ENCODE data around the gene SLC2A13.

DNA sequence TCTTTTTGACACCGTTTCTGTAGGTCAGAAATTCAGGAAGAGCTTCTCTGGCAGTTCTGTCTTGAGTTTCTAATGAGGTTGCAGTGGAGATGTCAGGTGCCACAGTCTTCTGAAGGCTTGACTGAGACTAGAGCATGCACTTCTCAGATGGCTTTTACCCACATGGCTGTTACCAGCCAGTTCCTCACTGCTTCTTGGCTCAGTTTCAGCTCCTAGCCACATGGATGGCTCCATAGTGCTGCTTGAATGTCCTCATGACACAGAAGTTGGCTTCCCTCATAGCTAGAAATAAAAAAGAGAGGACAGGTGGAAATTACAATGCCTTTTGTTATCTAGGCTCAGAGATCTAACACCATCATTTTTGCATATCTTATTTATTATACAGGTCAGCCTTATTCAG, 38.1 kb upstream of the SLC2A13 start:
- TF ChIP-seq ZNF350 (tag by site-specific recombination; IDR thresholded peaks at IDR 0.05), result no peak
- TF ChIP-seq, protein P1, sequence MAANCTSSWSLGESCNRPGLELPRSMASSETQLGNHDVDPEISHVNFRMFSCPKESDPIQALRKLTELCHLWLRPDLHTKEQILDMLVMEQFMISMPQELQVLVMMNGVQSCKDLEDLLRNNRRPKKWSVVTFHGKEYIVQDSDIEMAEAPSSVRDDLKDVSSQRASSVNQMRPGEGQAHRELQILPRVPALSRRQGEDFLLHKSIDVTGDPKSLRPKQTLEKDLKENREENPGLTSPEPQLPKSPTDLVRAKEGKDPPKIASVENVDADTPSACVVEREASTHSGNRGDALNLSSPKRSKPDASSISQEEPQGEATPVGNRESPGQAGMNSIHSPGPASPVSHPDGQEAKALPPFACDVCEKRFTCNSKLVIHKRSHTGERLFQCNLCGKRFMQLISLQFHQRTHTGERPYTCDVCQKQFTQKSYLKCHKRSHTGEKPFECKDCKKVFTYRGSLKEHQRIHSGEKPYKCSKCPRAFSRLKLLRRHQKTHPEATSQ (tag by site-specific recombination; IDR thresholded peaks at IDR 0.05), result no peak
- no peak for TF ChIP-seq SP7 (tag by site-specific recombination; IDR thresholded peaks at IDR 0.05)
- TF ChIP-seq ZNF221 (tag by site-specific recombination; IDR thresholded peaks at IDR 0.05; ENCODE audit: borderline replicate concordance), result no peak
- TF ChIP-seq, protein P2, sequence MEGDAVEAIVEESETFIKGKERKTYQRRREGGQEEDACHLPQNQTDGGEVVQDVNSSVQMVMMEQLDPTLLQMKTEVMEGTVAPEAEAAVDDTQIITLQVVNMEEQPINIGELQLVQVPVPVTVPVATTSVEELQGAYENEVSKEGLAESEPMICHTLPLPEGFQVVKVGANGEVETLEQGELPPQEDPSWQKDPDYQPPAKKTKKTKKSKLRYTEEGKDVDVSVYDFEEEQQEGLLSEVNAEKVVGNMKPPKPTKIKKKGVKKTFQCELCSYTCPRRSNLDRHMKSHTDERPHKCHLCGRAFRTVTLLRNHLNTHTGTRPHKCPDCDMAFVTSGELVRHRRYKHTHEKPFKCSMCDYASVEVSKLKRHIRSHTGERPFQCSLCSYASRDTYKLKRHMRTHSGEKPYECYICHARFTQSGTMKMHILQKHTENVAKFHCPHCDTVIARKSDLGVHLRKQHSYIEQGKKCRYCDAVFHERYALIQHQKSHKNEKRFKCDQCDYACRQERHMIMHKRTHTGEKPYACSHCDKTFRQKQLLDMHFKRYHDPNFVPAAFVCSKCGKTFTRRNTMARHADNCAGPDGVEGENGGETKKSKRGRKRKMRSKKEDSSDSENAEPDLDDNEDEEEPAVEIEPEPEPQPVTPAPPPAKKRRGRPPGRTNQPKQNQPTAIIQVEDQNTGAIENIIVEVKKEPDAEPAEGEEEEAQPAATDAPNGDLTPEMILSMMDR (tag by site-specific recombination; IDR thresholded peaks at IDR 0.05), result no peak
- TF ChIP-seq ZFP3 (tag by site-specific recombination; IDR thresholded peaks at IDR 0.05; ENCODE audit: low read depth), result no peak
- TF ChIP-seq PRDM1 (tag by site-specific recombination; IDR thresholded peaks at IDR 0.05), result no peak
- TF ChIP-seq SP2 (tag by site-specific recombination; IDR thresholded peaks at IDR 0.05), result no peak
- TF ChIP-seq, protein P3, sequence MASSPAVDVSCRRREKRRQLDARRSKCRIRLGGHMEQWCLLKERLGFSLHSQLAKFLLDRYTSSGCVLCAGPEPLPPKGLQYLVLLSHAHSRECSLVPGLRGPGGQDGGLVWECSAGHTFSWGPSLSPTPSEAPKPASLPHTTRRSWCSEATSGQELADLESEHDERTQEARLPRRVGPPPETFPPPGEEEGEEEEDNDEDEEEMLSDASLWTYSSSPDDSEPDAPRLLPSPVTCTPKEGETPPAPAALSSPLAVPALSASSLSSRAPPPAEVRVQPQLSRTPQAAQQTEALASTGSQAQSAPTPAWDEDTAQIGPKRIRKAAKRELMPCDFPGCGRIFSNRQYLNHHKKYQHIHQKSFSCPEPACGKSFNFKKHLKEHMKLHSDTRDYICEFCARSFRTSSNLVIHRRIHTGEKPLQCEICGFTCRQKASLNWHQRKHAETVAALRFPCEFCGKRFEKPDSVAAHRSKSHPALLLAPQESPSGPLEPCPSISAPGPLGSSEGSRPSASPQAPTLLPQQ (tag by site-specific recombination; IDR thresholded peaks at IDR 0.05), result no peak
- no peak for TF ChIP-seq ZNF274 (IDR thresholded peaks at IDR 0.05; ENCODE audit: low read length)
- no peak for TF ChIP-seq ZNF274 (tag by site-specific recombination; IDR thresholded peaks at IDR 0.05; ENCODE audit: borderline replicate concordance)

Measured in HEK293 (cell line).